GM12875 (cell line): ENCODE data around the gene C20orf204.

Source experiments
- H3K4me3 ChIP-seq: one replicate; pipeline ENCODE4 v1.5.1; 2011; ENCODE audit warnings: low read depth, low read length, control low read depth
- CTCF ChIP-seq: IDR thresholded peaks from 2 replicates; pipeline ENCODE4 v1.5.1; 2011; ENCODE audit warnings: low read depth, mild to moderate bottlenecking, control low read depth, inconsistent platforms, low read length, moderate library complexity, borderline replicate concordance; ENCODE audit not compliant: insufficient read depth

The C20orf204 gene

GRCh38 chr20:64040231-64041039, 4.5 kb downstream of the C20orf204 start:
- no peak for TF ChIP-seq CTCF
- H3K4me3 ChIP-seq = no peak overlapping the region

GRCh38 chr20:64041040-64041780, 5.2 kb downstream of the C20orf204 start:
- TF ChIP-seq CTCF = no peak
- H3K4me3 ChIP-seq = no peak overlapping the region

GRCh38 chr20:64041781-64042053, 5.7 kb downstream of the C20orf204 start:
- H3K4me3 ChIP-seq = no peak overlapping the region
- TF ChIP-seq CTCF = no peak

- TF ChIP-seq CTCF = no peak
- H3K4me3 ChIP-seq = peak overlapping the region; percentile 18
Observed at GRCh38 chr20:64042054-64042781, 6.2 kb downstream of the C20orf204 start.

GRCh38 chr20:64043768-64044167, 7.8 kb downstream of the C20orf204 start:
- H3K4me3 ChIP-seq = no peak overlapping the region
- TF ChIP-seq CTCF = no peak

- H3K4me3 ChIP-seq = no peak overlapping the region
Observed at GRCh38 chr20:64044484-64045247, 8.7 kb downstream of the C20orf204 start.

More at GRCh38 chr20:64044484-64045247, 8.7 kb downstream of the C20orf204 start:
- TF ChIP-seq CTCF = no peak
